ENCODE measurements around the gene EXOSC1.
"Not testable (repeated sequence)": the region's sequence is repeated elsewhere in the genome, so short reads cannot be mapped to it uniquely, and the experiment has no call there.

EXOSC1 gene

GRCh38 chr10:97445722-97446639 is at the start of gene EXOSC1, which contains the start of gene ZDHHC16:
Gene EXOSC1, minus strand, starts transcription at chr10:97446006. Its CDS starts 21 bp downstream, at chr10:97445985.
Gene ZDHHC16, plus strand, starts transcription at chr10:97446175. Its CDS starts 5,501 bp downstream, at chr10:97451676.
- no peak for DNase-seq

DNA sequence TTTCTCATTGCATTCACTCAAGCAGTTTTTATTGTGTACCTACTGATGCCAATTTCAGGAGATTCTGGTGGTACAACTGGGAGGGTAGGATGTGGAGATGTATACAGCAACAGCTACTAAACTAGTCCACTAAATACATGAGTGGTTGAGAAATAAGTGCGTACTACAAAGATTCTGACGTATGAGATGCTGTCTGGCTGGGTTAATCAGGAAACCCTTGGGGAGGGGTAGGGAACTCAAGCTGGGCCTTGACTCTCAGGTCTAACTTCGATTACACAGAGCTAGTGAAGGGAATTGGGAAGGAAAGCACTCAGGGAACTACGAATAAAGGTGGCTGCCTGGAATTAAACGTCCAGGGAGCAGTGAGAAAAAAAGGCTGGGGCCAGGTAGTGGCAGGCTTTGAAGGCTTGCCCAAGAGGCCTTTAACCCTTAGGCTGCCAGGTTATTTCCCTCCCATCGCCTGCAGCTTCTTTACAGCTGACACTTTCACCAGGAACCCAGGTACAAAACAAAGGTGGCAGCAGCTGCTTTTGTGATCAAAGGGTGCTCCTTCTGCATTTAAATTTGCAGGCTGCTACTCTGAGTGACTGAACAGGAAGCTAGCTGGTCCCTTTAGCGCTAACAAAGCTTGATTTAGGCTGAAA is 49.2 kb upstream of the EXOSC1 start:
- DNase-seq, result no peak

DNA sequence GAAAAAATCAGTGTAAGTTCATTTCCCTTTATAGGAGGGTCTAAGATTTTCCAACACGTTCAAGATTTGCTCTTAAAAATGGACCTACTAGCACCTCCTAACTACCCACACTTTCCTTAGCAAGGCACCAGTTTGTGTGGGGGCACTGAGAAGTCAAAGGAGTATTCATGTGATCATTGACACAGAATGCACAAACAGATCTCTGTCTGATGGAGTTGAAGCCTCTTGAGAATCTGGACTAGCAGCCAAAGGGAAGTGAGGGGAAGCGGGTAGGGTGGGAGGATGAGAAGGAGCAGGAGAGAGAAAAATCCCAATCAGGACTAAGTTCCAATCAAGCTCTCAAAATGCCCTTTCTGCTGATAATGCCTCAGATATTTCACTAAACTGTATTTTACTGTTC is 48.3 kb upstream of the EXOSC1 start:
- no peak for DNase-seq

DNA sequence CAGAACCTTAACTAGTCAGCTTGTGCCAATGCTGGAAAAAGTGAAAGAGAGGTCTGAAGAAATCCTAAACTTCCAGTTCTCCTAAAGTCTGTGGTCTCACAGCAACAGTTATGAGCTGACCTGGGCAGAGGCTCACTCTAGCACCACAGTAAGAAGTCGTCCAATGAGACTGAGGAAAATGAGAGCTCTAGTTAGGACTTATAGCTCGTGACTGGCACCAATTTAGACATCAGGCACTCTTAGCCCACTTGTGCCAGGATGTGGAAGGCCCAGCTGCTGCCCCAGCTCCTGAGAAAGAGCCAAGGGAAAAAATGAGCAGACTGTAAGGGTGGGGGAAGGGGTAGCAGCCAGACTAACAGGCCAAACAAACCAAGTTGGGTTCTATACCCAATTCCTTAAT is 44.8 kb upstream of the EXOSC1 start:
- DNase-seq, result no peak

DNA sequence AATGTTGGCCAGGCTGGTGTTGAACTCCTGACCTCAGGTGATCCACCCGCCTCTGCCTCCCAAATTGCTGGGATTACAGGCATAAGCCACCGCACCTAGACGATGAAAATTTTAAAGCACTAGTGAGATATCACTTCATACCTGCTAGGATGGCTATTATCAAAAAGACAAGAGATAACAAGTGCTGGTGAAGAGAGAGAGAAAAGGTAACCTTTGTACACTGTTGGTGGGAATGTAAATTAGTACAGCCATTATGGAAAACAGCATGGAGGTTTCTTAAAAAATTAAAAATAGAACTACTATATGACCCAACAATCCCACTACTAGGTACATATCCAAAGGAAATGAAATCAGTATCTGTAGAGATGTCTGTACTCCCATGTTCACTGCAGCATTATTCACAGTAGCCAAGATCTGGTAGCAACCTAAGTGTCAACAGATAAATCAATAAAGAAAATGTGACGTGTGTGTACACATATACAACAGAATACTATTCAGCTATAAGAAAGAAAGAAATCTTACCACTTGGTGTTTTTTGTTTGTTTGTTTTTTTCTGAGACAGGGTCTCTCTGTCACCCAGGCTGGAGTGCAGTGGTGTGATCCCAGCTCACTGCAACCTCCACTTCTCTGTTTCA is 40.0 kb upstream of the EXOSC1 start:
- DNase-seq, result no peak

DNA sequence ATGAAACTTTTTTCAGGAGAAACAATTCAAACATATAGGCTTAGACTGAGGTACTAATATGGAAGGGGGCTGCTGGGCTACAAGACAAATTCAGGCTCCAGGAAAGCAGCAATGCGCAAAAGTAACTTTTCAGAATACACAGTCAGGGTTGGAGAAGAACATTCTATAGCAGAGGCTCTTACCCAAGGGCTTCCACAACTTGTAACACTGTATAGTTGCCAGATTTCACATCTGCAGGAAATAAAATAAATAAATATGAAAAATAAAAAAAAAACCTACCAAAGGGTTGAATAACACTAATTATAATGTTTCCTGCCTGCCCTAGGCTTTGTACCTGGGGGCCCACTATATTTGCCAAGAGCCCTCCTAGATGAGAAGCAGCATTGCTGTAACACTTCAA is 38.1 kb upstream of the EXOSC1 start:
- DNase-seq, result no peak

DNA sequence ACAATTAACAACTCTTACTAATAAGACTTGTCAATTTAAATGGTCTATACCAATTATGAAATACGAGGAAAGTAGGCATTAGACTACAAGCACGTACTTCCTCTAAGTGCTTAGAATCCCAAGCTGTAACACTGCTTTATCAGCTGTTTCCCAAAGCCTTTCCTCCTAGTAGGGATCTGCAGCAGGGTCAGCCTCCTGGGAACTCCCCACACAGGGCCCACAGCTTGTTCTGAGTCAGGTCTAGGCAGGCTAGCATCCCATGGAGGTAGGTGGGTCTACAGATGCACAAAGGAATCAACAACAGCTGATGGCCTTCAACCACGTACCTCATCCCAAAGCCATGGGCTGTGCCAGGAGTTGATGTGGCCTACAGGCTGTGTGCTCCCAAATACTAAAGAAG is 37.7 kb upstream of the EXOSC1 start:
- no peak for DNase-seq

DNA sequence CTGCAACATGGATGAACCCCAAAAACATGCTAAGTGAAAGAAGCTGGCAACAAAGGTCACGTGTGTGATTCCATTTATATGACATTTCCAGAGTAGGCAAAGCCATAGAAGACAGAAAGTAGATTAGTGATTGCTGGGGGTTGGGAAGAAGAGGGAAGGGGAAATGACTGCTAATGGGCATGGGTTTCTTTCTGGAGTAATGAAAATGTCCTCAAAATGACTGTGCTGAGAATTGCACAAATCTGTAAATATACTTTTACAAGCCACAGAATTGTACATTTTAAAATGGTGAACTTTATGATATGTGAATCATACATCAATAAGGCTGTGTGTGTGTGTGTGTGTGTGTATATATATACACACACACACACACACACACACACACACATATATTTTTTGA is 36.6 kb upstream of the EXOSC1 start:
- no peak for DNase-seq

GRCh38 chr10:97481071-97481470 is 35.3 kb upstream of the EXOSC1 start:
- no peak for DNase-seq

DNA sequence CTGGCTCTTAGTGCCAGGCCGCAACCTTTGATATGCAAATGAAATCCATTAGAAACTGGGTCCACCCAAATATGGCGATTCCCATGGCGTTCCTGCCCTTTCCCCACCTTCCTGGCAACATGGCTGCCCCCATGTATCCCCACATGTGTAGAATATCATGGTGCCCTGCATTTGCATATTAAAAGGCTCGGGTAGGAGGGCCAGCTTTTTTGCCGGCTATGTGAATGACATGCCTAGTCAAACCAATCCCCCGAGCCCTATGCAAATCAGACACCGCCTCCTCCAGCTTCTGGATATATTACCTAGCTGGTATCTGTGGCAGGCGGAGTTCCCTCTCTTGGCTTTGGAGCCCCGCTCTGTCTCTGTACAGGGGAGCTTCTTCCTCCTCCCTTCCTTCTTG is 34.1 kb upstream of the EXOSC1 start:
- DNase-seq, result no peak

- DNase-seq, result not testable (repeated sequence)
These were observed 33.6 kb upstream of the EXOSC1 start for GRCh38 chr10:97479410-97479809.

DNA sequence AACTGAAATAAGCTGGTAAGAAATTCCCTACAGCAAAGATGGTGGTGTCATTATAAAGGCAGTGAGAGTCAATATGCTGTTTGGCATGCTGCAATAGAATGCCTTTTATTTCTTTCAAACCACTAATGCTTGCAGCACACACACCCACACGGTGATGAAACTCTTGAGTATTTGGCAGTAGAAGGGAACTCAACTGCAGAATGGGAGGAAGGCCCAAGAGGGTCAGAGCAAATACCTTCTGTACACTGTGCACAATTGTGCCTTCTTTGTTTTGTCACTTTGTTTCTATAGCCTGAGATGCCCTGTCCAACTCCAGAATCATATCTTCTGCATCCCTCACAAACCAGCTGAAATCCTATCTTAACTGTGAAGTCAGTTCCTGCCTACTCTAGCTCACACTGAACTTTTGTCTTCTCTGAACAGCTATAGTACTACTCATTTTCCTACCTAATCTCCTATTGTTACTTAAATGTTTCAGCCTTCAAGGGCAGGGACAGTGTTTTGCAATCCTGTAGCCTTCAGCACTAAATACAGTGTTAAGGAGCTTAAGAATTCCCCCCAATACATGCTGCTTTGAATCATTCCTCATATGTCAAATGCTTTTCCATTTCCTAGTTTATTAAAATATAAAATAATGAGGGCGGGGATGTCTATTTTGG is 30.3 kb upstream of the EXOSC1 start:
- DNase-seq, result no peak

GRCh38 chr10:97474918-97475317 is 29.1 kb upstream of the EXOSC1 start:
- no peak for DNase-seq

- DNase-seq, result not testable (repeated sequence)
These were observed 23.0 kb upstream of the EXOSC1 start for GRCh38 chr10:97468781-97469180.

GRCh38 chr10:97468162-97468561 is 22.4 kb upstream of the EXOSC1 start:
- DNase-seq, result no peak

DNA sequence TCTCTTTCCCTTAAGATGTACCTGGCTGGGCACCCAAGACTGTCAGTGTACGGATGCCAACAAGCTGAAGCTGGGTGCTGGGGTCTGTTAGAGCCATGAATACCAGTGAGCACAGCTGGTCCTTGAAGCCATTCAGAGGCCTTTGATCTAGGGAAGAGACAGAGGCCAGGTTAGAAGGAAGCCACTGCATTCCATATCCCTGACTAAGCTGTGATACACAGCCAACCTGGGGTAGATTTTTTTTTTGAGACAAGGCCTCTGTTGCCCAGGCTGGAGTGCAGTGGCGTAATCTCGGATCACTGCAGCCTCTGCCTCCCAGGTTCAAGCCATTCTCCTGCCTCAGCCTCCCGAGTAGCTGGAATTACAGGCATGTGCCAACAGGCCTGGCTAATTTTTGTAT is 20.9 kb upstream of the EXOSC1 start:
- no peak for DNase-seq

DNA sequence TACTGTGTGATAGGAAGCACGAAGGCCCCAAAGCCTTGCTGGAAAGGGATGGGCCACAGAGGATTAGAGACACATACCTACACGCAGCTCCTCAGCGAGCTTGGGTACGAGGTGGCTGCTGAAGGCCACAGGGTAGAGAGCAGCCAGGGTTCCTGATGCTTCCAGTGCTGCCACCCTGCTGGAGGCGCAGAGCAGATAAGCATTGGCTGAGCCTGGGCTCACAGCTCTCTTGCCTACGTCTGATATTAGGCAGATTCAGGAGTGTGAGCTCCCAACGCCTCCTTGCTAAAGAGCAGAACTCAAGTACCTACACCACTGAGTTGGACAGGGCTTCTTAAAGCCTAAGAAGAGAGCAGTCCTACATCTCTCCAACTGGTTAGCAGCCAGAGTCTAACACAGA is 20.2 kb upstream of the EXOSC1 start:
- DNase-seq, result no peak

GRCh38 chr10:97464226-97464625 is 18.4 kb upstream of the EXOSC1 start:
- no peak for DNase-seq

DNA sequence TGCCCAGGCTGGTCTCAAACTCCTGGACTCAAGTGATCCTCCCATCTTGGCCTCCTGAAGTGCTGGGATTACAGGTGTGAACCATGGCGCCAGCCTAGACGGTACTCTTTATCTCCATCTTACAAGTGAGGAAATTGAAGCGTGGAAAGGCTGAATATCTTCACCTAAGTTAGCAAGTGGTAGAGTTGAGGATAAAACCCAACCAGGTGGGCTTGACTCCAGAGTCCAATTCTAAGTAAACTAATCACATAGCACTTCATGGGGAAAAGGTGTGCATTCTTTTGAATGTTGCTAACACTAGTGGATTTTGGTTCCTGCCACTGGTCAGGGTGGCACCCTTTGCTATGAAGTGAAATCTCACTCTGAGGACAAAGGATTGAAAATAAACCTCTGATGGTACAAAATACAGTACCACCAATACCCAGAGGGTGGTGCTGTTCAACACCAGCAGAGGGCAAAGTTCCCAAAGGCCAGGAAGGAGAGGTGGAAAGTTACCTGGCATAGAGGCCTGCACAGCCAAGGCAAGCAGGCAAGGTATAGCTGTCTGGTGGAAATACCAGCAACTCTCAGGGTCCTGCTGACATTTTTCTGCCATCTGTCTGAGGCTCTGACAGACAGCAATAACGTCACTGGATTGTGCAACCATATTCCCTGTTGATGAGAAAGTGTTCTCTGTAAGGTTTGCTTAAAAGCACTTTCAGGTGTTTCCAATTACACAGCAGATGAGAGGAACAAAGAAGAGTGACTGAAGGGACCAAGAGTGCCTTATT is 17.7 kb upstream of the EXOSC1 start:
- no peak for DNase-seq

DNA sequence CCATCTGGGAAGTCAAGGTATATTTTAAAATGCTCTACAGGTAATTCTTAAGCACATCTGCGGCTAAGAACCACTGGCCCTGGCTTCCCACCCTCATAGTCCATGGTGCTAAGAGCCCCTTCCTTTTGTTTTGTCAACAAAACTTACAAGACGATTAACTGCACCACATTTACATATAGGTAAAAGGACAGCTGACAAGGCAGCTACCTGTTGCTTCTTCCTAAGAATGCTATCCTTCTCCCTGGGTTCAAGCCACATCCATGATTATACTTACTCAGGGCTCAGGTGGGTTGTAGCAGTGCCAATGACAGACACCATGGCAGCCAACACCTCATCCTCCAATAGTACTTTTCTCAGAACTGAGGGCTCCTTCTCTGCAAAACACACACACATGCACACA is 16.5 kb upstream of the EXOSC1 start:
- no peak for DNase-seq

- DNase-seq, result no peak
These were observed 14.1 kb upstream of the EXOSC1 start for GRCh38 chr10:97459933-97460332.

GRCh38 chr10:97459111-97459510 is 13.3 kb upstream of the EXOSC1 start:
- DNase-seq, result no peak

Measured in cortex of kidney (tissue), 1 donor.